GM18520 (cell line): ENCODE results near the gene KRT81.
"Not testable (repeated sequence)": the region's sequence is repeated elsewhere in the genome, so short reads cannot be mapped to it uniquely, and the experiment has no call there.

Experiments used
- ATAC-seq: cut with Tn5 transposase; IDR thresholded peaks from one replicate; pipeline ENCODE4 v1.9.1; 2021; ENCODE audit not compliant: unreplicated experiment

KRT81 gene

DNA sequence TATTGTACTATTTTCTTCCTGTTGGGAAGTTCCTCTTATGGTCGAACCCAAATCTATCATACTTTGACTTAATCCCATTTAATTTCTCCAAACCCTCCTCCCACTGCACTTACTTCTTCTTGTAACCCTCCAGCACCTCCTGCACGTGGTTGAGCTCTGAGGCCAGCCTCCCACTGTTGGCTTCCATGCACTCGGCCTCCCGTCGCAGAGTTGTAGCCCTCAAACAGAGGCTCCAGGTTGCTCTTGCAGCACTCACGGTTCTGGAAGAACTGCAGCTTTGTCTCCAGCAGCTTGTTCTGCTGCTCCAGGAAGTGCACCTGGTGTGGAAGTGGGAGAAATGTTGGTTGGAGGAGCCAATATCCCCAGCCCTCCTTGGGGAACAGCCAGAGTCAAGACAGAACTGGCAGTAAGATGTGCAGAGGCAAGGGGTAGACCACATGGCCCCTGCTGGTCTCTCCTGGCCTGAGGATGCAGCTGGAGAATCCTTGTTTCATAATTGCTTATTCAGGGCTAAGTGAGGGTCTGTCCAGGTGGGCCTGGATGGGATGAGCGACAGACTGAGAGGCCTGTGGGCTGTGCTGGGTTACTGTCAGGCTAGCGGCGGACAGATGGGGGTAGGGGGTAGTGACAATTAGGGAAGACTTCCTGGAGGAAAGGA lies 35.3 kb downstream of the KRT81 start:
- ATAC-seq = no peak

DNA sequence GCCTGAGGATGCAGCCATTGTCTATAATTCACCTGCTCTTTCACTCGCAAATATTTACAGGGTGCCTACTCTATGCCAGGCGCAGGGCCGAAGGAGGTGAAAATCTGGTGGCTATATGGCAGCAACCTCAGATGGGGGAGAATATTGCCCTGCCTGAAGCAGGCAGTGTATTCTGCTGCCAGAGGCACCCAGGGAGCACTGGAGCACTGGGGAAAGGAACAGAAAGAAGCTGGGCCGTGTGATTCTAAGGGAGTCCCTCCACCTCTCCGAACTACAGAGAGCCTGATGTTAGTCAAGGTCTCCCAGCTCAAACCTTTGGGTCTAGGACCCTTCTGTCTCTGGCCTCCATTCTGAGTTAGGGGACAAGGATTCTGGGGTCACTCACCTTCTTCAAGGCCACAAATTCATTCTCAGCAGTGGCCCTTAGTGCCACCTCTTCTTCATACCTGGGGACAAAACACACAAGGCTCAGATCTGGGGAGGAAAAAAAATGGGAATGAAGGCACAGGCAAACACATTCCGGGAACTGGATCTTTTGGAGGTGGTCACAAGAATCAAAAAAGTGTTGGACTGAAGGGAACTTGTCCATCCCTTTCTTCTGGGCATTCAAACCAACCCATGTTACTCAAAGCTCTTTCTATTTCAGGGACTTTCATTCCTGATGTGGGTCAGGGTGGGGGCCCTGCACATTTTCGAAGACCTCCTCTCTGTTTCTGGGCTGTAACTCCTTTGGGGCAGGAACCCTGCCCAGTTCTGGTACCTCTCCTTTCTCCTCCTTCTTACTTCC lies 36.2 kb downstream of the KRT81 start:
- no peak for ATAC-seq

DNA sequence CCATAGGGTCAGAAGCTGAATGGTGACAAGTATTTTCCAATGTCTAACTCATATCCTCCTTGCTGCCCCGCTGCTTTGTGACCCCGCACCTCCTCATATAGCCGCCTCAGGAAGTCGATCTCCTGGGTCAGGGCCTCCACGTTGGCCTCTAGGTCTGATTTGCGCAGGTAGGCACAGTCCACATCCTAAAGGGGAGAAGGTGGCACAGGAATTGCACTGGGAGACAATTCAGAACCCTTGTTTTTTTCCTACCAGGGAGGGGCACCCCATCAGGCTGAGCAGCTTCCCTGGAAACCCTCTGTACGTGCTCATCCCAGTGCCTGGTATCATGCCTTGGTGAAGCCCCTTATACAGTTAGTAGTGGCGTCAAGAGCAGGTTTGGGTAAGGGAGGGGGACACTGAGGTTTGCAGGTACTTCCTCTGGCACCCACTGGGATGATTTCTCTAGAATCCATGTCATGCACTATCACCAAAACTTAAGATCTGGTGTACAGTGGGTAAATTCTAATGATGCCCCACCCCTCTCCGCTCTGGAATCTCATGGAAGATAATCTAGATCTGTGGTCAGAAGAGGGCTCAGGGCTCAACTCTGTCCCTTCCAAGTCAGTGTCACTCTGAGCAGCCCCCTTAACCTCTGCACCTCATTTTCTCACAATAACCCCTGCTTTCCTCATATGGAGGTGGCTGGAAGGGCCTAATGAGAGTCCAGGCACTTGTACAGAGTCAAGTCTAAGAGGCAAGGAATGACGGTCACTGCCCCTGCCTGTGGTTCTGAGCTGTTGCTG lies 37.0 kb downstream of the KRT81 start:
- ATAC-seq = no peak

DNA sequence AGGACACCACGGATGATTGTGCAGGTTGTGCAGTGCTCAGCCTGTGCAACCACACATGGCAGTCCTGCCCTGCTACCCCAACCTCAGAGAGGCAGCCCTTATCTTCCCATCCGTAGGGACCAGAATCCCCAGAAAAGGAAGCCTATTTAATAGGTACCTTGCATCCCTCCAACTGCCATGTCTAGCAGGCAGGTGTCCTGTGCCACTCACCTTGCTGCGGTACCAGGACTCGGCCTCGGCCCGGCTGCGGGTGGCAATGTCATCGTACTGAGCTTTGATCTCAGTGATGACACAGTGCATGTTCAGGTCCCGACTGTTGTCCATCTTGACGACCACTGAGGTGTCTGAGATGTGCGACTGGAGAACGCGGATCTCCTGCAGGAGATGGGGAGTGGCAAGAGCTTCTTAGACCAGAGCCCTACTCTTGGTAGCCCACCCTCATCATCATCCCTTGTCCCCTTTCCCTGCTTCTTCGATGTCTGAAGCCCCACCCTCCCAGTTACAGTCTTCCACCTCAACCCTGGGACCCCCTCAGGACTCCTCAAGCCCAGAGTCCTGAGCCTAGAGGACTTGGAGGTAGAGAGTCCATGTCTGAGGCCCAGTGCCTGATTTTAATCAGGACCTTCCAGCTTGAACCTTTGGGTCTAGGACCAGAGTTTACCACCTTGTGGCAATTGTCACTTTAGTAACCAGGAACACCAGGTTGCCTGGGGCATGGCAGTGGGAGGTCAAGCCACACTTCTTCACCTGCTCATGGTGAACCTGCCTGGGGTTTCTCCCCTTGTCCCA lies 37.7 kb downstream of the KRT81 start:
- no peak for ATAC-seq

DNA sequence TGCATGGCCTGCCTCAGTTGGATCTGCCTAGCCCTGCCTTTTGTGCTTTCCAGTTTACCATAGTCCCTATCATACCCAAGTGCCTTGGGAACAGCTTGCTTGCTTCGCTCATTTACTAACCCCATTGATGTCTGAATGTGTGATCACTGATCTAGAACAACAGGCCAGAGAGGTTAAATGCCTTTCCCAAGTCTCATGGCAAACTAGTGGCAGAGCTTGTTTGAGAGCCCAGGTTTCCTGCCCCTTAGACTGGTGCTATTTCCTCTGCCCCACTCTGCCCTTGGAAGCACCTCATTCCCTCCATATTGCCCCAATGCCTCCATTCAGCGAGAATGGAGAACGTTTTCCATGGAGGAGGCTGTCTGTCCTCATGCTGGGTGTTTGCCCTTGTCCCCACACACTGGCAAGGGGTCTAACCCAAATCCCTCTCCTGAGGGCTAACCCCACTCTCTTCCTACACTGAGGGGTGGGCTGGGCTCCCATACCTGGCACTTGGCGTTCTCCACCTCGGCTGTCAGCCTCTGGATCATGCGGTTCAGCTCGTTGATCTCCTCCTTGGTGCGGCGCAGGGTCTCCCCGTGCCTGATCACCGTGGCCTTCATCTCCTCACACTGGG lies 38.5 kb downstream of the KRT81 start:
- ATAC-seq = no peak

DNA sequence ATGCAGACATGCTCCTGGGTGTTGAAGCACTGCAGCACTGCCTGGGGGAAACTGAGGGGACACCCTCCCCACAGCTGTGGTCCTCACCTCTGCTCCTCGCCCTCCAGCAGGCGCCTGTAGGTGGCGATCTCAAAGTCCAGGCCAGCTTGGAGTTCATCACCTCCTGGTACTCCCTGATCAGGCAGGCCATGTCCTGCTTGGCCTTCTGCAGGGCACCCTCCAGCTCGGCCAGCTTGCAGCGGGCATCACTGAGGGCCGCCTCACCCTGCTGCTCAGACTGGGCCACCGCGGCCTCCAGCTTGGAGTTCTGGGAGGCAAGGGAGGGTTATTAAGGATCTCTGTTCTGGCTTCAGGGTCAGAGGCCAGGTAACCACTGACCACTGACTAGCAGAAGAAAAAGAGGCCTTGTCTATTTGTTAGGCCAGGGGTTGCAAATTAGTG lies 39.1 kb downstream of the KRT81 start:
- ATAC-seq = not testable (repeated sequence)

DNA sequence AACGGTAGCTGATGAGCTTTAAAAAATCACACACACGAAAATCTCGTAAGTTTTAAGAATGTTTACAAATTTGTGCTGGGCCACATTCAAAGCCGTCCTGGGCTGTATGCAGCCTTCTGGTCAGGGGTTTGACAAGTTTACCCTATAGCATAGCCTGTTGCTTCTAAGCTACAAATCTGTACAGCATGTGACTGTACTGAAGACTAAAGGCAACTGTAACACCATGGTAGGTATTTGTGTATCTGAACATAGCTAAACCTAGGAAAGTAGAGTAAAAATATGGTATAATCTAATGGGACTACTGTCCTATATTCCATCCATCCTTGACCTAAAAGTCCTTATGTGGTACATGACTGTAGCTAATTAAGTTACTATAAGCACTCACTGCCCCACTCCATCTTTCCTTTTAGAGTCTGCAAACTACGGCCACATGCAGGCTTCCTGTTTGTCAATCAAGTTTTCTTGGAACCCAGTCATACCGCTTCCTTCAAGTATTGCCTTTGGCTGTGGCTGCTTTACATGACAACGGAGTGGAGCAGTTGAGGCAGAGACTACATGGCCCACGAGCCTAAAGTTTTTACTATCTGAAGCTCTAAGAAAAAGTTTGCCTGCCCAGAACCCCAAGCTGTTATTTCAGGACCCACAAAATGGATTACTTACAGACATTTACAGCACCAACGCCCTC lies 39.8 kb downstream of the KRT81 start:
- no peak for ATAC-seq

DNA sequence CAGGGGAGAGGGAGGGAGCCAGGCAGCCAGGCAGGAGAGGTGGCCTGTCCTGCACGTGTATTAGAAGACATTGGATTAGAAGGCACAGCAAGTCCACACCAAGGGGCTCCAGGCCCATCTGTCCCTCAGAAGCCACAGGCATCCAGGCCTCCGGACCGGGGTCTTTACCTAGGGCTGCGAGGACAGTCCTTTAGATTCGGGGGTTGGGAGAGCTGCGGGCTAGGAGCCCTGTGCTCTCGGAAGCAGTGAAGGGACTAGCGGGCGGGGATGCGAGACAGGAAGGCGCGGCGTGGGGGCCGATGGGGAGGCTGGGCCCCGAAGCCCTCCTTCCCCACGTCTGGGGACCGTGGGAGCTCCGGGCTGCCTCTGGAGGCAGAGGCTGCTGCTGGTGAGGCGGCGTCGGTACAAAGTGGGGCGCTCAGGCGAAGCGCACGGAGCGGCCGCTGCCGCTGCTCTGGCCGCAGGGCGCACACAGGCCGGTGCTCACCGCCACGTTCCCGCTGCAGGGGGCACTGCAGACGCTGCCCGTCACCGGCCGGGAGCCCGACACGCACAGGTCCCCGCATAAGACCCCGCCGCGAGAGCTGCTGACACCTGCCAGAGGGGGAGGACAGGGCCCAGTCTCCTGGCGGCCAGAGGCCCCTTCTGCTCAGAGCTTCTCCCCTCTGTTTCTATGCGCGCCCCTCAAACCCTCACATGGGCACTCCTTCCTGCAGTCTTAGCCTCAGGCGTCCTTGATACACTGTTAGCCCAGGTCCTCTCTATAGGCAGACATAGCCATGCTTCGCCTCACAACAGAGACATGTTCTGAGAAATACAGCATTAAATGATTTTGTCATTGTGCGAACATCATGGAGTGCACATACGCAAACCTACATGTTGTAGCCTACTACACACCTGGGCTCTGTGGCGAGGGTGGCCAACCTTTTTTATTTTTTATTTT lies 41.0 kb downstream of the KRT81 start:
- ATAC-seq = no peak

DNA sequence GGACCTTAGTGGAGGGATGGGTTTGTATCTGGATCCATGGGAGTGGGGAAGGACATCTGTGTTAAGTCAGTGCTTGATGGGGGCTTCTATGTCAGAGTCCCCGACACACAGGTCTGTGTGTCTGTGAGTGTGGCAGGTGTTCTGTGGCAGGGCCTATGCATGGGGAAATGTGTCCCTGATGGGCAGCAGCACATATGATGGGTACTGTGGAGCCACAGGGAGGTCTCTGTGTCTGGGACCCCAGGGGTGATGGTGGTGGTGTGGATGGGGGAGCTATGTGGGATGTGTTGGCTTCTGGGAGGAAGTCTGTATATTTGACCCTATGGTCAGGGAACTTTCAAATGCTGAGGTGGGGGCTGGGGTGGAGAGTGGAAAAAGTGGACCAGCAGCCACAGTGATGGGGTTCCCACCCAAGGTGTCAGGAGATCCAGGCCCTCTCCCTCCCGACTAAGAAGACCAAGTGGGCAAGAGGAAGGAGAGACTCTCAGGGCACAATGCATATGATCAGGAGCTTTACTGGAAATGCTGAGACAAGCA lies 41.8 kb downstream of the KRT81 start:
- ATAC-seq = no peak

DNA sequence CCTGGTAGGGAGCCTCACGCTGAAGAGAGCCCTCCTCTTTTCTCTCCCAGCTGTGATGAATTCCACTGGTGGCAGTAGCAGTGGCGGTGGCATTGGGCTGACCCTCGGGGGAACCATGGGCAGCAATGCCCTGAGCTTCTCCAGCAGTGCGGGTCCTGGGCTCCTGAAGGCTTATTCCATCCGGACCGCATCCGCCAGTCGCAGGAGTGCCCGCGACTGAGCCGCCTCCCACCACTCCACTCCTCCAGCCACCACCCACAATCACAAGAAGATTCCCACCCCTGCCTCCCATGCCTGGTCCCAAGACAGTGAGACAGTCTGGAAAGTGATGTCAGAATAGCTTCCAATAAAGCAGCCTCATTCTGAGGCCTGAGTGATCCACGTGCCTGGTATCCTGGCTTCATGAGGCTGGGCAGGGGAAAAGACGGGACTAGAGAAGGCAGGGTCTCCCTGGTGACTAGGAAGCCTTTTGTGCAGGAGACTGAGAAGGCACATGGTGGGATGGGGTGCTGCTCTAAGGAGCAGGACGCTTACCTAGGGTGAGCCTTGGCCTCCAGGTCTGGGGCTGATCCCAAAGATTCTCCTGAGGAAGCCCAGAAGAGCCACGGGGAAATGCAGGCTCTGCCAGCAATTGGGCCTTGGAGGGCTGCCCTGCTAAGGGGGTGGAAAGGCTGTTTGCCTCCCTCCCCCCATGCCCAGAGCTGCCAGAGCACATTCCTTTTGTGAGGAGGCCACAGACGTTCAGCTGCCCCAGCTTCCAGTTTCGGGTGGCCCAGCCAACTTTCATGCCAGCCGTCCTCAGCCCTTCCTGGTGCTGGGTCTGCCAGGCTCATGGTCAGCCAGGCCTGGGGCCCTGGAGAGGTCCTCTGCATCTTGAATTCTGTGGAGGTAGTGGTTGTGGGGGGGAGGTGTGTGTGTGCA lies 42.5 kb downstream of the KRT81 start:
- no peak for ATAC-seq

DNA sequence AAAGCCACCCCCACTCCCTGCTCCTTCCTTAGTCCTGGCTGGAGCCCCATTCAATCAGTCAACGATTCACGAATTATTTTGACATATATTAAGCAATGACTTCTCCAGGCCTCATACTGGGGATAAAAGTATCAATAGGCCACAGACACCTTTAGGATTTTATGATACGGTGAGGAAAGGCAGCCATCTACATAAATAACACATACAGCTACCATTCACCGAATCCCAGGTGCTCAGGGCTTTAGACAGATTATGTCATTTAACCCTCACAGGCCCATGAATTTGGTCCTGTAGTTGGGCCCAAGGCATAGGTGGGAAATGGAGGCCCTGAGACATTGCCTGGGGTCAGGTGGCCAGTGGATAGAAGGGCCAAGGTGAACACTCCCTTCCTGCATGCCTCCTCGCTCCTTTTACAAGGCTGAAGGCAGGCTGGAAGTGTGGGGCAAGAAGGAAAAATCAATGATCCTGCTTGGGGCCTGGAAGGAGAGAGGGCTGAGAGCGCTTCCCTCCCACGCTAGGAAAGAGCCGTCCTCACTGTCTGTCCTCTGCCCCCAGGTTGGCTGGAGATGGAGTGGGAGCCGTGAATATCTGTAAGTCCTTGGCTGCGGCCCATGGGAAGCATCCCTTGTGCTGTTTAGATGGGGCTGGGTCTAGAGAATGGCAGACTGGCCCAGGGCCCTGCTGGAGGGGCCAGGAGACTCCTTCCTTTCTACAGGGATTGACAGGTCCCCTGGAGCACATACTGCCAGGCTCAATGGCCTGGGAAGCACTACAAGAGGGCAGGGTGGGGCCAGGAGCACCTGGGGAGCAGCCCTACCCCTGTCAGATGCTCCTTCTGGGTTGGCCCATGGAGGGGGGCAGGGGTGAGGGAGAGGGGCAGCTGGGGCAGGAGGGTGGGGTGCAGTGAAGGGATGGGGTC lies 43.5 kb downstream of the KRT81 start:
- ATAC-seq = no peak

DNA sequence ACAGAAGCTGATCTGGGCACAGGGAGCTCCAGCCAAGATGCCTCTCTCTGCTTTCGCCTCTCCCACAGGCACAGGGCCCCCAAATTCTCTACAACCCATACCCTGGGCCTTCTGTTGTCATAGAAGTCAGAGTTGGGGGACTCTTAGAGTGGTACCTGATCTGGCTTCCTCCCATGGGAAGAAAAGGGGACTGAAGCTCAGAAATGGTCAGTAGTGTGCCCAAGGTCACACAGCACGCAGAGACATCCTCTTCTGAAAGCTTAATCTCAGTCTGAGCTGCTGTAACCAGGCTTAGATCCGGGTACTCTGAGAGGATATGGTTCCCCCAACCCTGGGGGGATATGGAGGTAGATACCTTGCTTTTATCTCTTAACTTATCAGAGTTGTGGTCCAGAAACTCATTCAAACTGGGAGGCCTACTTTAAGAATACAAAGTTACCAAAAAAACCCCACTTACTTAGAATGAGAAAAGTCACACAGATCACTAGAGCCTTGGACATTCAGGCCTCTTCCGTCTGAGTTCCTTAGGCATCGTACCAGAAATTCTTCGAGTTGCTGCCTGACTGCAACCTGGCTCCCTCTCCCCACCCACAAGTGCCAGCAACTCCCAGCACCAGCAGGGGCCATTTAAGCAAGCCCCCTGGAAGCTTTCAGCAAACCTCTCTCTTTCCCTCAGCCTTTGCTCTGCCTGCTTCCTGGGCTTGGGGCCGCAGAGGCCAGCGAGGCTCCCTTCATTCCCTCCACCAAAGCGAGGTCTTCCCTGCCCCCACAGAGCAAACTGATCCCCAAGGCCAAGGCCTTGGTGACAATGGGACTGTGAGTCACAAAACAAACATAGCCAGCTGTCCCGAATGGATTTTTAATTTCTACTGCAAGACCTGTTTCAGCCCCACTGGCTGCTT lies 44.4 kb downstream of the KRT81 start:
- ATAC-seq = no peak

DNA sequence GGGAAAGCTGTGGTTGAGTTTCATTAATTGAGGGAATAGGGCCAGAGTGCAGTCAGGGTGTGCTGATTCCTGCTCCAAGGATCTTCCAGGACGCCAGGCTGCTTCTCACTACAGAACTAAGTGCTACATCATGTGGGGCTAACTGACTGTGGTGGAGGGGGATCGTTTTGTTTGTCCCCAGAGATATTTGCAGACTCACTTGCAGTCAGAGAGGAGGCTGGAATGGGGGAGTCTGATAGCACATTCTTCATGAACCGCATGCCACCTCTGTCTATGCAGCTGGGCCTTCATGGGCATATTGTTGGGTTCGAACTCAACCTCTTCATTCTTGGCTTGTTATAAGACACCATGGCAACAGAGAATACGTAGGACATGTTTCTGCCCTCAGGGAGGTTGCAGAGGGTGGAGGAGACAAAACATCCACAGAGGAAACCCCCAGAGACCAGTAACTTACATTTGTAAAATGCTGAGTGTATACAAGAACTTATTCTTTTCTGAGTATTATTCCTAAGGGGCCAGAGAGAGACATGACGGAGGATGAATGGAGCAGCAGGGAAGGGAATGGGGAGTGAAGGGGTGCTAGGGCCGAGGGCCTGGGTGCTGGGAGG lies 45.3 kb downstream of the KRT81 start:
- ATAC-seq = no peak

DNA sequence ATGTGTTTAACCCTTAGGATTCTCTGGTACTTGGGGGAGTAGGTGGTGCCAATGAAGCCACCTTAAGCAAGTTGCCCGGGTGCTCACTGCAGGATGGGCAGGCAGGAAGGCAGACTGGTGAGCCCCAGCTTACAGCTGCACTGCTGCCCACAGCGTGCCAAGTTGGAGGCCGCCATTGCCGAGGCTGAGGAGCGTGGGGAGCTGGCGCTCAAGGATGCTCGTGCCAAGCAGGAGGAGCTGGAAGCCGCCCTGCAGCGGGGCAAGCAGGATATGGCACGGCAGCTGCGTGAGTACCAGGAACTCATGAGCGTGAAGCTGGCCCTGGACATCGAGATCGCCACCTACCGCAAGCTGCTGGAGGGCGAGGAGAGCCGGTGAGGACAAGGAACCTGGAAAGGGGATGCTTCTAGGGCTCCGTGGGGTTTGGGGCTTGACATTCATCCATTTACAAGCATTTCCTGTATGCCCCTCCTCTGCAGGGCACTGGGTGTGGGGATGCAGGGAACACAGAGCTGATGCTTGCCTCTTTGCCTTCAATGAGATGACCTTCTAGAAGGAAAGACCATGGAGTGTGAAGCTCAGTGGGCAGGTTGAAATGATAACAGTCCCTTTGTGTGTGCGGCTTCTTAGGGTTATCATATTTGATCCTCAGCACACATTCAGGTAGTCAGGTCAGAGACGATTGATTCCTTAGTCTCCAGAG lies 45.9 kb downstream of the KRT81 start:
- no peak for ATAC-seq

DNA sequence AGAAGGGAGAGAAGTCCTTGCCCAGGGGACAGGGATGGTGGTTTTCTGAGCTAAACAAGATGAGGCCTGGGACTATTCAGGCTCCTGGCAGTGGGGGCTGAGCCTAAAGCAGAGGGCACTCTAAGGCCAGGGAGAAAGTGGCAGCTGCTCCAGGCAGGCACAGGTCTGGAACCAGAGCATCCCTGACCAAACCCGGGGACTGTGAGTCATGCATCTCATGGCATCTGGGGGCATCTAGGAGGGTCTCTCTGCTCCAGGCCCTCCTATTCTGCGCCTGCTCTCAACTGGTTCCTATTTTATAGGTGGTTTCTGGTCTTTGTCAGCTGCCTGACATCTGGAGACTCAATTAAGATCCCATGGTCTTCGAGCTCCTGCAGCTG lies 46.7 kb downstream of the KRT81 start:
- no peak for ATAC-seq
